ENCODE measurements around the gene SAMHD1. TPM values are rescaled to one million over a fixed set of nuclear protein-coding genes. Genes with fewer than 3 reads are reported as not detected.

The SAMHD1 gene
- total RNA-seq, 3 donors from 2014 or later, result 146 to 380 (median 311) TPM

DNA sequence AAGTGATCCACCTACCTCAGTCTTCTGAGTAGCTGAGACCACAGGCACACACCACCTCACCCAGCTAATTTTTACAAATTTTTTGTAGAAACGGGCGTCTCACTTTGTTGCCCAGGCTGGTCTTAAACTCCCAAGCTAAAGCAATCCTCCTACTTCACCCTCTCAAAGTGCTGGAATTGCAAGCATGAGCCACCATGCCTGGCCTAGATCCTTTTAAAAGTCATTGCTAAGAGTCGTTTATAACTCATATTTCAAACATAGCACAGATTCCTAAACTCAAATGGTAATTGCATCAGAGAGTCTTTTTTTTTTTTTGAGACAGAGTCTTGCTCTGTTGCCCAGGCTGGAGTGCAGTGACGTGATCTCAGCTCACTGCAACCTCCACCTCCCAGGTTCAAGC lies 7.7 kb upstream of the SAMHD1 start:
- no peak for TF ChIP-seq POLR2AphosphoS5 (IDR thresholded peaks at IDR 0.05)
- TF ChIP-seq, protein P1, sequence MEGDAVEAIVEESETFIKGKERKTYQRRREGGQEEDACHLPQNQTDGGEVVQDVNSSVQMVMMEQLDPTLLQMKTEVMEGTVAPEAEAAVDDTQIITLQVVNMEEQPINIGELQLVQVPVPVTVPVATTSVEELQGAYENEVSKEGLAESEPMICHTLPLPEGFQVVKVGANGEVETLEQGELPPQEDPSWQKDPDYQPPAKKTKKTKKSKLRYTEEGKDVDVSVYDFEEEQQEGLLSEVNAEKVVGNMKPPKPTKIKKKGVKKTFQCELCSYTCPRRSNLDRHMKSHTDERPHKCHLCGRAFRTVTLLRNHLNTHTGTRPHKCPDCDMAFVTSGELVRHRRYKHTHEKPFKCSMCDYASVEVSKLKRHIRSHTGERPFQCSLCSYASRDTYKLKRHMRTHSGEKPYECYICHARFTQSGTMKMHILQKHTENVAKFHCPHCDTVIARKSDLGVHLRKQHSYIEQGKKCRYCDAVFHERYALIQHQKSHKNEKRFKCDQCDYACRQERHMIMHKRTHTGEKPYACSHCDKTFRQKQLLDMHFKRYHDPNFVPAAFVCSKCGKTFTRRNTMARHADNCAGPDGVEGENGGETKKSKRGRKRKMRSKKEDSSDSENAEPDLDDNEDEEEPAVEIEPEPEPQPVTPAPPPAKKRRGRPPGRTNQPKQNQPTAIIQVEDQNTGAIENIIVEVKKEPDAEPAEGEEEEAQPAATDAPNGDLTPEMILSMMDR (IDR thresholded peaks at IDR 0.05), result no peak
- no peak for TF ChIP-seq POLR2A (IDR thresholded peaks at IDR 0.05)
- Histone ChIP-seq H3K4me3 (no peak overlapping the region), H3K27ac (no peak overlapping the region), H3K36me3 (no peaks in the 10 kb centered on the region), H3K9me3 (no peaks in the 10 kb centered on the region), H3K27me3 (no peaks in the 10 kb centered on the region), H3K4me1 (no peaks in the 10 kb centered on the region)
- intact Hi-C loops (cut with DNase I; ENCODE audit: low total_unique reads), result no loop called here
- DNase-seq (ENCODE audit: low spot score in 2 of 2), result no peak

DNA sequence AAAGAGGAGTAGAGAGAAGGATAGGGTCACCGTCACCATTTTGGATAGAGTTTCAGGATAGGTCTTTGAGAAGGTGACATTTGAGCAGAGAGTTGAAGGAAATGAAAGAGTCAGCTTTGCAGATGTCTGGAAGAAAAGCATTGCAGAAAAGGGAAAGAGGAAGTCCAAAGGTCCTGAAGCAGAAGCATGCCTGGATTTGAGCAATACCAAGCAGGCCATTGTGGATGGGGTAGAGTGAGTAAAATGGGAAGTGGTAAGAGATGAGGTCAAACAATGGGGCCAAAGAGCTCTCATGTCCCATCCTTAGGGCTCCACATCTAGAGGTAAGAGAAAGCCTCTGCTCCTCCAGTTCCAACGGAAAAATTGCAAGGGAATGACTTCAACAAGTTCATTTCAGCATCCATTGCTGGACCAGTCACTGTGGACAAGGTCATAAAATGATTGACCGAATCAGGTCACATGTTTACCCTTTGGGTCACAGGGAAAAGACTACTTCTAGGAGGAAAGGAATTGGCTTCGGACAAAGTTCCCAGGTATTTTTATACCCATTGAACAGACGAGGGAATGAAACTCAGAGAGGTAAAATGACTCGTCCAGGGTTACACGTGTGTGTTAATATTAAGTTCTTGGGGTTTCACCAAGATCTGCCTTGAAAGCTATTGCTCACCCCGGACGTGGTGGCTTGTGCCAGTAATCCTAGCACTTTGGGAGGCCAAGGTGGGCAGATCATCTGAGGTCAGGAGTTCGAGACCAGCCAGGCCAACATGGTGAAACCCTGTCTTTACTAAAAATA lies 6.6 kb upstream of the SAMHD1 start:
- H3K4me1 ChIP-seq, result no peaks in the 10 kb centered on the region
- H3K4me3 ChIP-seq, result no peak overlapping the region
- intact Hi-C loops (cut with DNase I; ENCODE audit: low total_unique reads), result no loop called here
- DNase-seq (ENCODE audit: low spot score in 2 of 2), result no peak
- H3K27ac ChIP-seq, result no peak overlapping the region
- H3K36me3 ChIP-seq, result no peaks in the 10 kb centered on the region
- H3K9me3 ChIP-seq, result no peaks in the 10 kb centered on the region
- no peaks in the 10 kb centered on the region for H3K27me3 ChIP-seq
- TF ChIP-seq POLR2AphosphoS5 (IDR thresholded peaks at IDR 0.05), result no peak
- TF ChIP-seq, protein P1 (IDR thresholded peaks at IDR 0.05), result no peak
- no peak for TF ChIP-seq POLR2A (IDR thresholded peaks at IDR 0.05)

DNA sequence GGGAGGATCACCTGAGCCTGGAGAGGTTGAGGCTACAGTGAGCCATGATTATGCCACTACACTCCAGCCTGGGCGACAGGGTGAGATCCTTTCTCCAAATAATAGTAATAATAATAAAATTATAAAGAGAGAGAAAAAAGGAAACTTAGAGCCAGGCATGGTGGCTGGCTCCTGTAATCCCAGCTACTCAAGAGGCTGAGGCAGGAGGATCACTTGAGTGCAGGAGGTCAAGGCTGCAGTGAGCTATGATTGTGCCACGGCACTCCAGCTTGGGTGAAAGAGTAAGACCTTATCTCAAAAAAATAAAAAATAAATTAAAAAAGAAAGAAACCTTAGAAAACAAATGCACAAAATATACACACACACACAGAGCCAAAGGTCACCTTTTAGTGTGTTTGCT lies 5.2 kb upstream of the SAMHD1 start:
- H3K27me3 ChIP-seq, result no peaks in the 10 kb centered on the region
- intact Hi-C loops (cut with DNase I; ENCODE audit: low total_unique reads), result no loop called here
- no peaks in the 10 kb centered on the region for H3K4me1 ChIP-seq
- H3K9me3 ChIP-seq, result no peaks in the 10 kb centered on the region
- no peak for DNase-seq (ENCODE audit: low spot score in 2 of 2)
- H3K27ac ChIP-seq, result no peak overlapping the region
- H3K4me3 ChIP-seq, result no peak overlapping the region
- TF ChIP-seq POLR2AphosphoS5 (IDR thresholded peaks at IDR 0.05) (no peak), POLR2A (IDR thresholded peaks at IDR 0.05) (no peak)
- TF ChIP-seq, protein P1 (IDR thresholded peaks at IDR 0.05), result no peak
- H3K36me3 ChIP-seq, result no peaks in the 10 kb centered on the region

DNA sequence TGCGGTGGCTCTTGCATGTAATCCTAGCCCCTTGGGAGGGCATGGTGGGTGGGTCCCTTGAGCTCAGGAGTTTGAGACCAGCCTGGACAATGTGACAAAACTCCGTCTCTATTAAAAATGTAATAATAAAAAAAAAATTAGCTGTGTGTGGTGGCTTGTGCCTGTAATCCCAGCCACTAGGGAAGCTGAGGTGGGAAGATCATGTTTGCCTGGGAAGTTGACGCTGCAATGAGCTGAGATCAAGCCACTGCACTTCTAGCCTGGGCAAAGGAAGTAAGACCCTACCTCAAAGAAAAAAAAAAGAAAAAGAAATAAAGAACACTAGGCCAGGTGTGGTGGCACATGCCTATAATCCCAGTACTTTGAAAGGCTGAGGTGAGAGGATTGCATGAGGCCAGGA lies 4.5 kb upstream of the SAMHD1 start:
- no peaks in the 10 kb centered on the region for H3K4me1 ChIP-seq
- intact Hi-C loops (cut with DNase I; ENCODE audit: low total_unique reads), result no loop called here
- TF ChIP-seq, protein P1 (IDR thresholded peaks at IDR 0.05), result no peak
- TF ChIP-seq POLR2A (IDR thresholded peaks at IDR 0.05), result no peak
- TF ChIP-seq POLR2AphosphoS5 (IDR thresholded peaks at IDR 0.05), result no peak
- no peaks in the 10 kb centered on the region for H3K9me3 ChIP-seq
- no peak for DNase-seq (ENCODE audit: low spot score in 2 of 2)
- H3K27ac ChIP-seq, result no peak overlapping the region
- no peak overlapping the region for H3K4me3 ChIP-seq
- no peaks in the 10 kb centered on the region for H3K36me3 ChIP-seq
- H3K27me3 ChIP-seq, result no peaks in the 10 kb centered on the region

DNA sequence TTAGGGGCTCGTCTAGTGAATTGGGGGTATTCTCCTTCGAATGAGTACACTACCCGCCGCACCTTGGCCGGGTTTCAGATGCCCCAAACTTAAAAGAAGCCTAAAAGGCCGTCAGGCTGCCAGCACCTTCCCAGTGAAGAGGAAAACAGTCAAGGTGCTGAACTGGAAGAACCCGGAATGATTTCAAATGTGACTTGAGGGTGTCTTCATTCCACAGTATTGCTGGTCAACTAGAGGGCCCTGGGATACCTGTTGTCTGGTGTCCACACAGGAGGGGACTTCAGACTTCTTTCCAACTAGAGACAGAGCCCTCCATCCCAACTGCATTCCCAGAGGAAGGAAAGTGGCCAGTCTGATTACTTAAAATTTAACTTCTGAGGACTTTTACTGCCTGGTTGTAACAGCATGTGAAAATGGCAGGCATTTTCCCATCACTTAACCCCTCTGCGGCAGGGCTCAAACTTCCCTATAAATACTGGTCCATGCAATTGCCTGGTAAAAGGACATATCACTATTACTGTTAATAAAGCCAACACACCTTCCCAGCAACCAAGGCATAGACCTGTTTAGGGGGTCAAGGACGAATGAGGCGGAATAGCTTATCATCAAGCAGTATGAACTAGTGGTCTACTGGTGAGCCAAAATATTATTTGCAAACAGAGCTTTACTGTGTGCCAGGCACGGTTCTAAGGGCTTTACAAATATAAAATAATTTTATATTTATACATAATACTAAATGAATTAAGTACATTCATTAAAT lies 651 bp upstream of the SAMHD1 start:
- Histone ChIP-seq H3K27me3 (no peaks in the 10 kb centered on the region), H3K9me3 (no peaks in the 10 kb centered on the region), H3K4me1 (no peaks in the 10 kb centered on the region), H3K27ac (peak overlapping the region; percentile 89 to 90), H3K4me3 (peak overlapping the region; percentile 87 to 98 (median 97)), H3K36me3 (no peaks in the 10 kb centered on the region)
- intact Hi-C loops (cut with DNase I; ENCODE audit: low total_unique reads), result no loop called here
- TF ChIP-seq POLR2AphosphoS5 (IDR thresholded peaks at IDR 0.05), result no peak
- TF ChIP-seq, protein P1 (IDR thresholded peaks at IDR 0.05), result no peak
- no peak for TF ChIP-seq POLR2A (IDR thresholded peaks at IDR 0.05)
- no peak for DNase-seq (ENCODE audit: low spot score in 2 of 2)
